H9 (cell line): ENCODE measurements around the gene CERS2. TPM values are rescaled to one million over a fixed set of nuclear protein-coding genes. Genes with fewer than 3 reads are reported as not detected.

ENCODE experiments used
- DNase-seq: peaks from one replicate; pipeline ENCODE4 v3.0.0-alpha.2; 2017
- H2AFZ ChIP-seq: one replicate; pipeline ENCODE4 v1.6.1; 2013; ENCODE audit warnings: mild to moderate bottlenecking, low read length, control low read depth, moderate library complexity
- H2AK5ac ChIP-seq: 2 replicates; pipeline ENCODE4 v1.6.1; 2013; ENCODE audit warnings: low read length, control low read depth, mixed read lengths; ENCODE audit not compliant: insufficient read length
- H2BK120ac ChIP-seq: one replicate; pipeline ENCODE4 v1.6.1; 2013; ENCODE audit warnings: low read depth, mild to moderate bottlenecking, low read length, control low read depth, inconsistent platforms; ENCODE audit not compliant: poor library complexity, severe bottlenecking
- H2BK12ac ChIP-seq: 2 replicates; pipeline ENCODE4 v1.6.1; 2013; ENCODE audit warnings: low read length, control low read depth, mixed read lengths, low read depth; ENCODE audit not compliant: insufficient read length
- H2BK15ac ChIP-seq: 2 replicates; pipeline ENCODE4 v1.6.1; 2013; ENCODE audit warnings: low read depth, low read length, control low read depth
- H2BK20ac ChIP-seq: one replicate; pipeline ENCODE4 v1.6.1; 2013; ENCODE audit warnings: low read depth, mild to moderate bottlenecking, low read length, control low read depth, inconsistent platforms; ENCODE audit not compliant: poor library complexity, severe bottlenecking
- H2BK5ac ChIP-seq: 2 replicates; pipeline ENCODE4 v1.6.1; 2013; ENCODE audit warnings: low read length, control low read depth, mixed read lengths; ENCODE audit not compliant: insufficient read length
- H3K14ac ChIP-seq: 2 replicates; pipeline ENCODE4 v1.6.1; 2013; ENCODE audit warnings: low read length, control low read depth; ENCODE audit not compliant: insufficient read depth
- H3K18ac ChIP-seq: 2 replicates; pipeline ENCODE4 v1.6.1; 2013; ENCODE audit warnings: low read depth, mild to moderate bottlenecking, mixed read lengths, low read length, control low read depth; ENCODE audit not compliant: insufficient read length
- H3K23ac ChIP-seq: 2 replicates; pipeline ENCODE4 v1.6.1; 2013; ENCODE audit warnings: low read length, control low read depth, mixed read lengths, low read depth; ENCODE audit not compliant: insufficient read length
- H3K23me2 ChIP-seq: 2 replicates; pipeline ENCODE4 v1.6.1; 2013; ENCODE audit warnings: low read depth, mild to moderate bottlenecking, mixed read lengths, low read length, control low read depth; ENCODE audit not compliant: insufficient read length, poor library complexity, severe bottlenecking
- H3K27ac ChIP-seq: 2 replicates; pipeline ENCODE4 v1.5.1; 2013; ENCODE audit warnings: low read length, control low read depth, mixed read lengths, low read depth; ENCODE audit not compliant: insufficient read length
- H3K27me3 ChIP-seq: 2 replicates; pipeline ENCODE4 v1.6.1; 2013; ENCODE audit warnings: low read length, control low read depth, inconsistent platforms; ENCODE audit not compliant: insufficient read depth
- H3K4ac ChIP-seq: 2 replicates; pipeline ENCODE4 v1.6.1; 2013; ENCODE audit warnings: low read depth, mild to moderate bottlenecking, control low read depth, inconsistent platforms, low read length, moderate library complexity
- H3K4me1 ChIP-seq: 2 replicates; pipeline ENCODE4 v1.6.1; 2013; ENCODE audit warnings: low read length, control low read depth, inconsistent platforms; ENCODE audit not compliant: insufficient read depth
- H3K4me2 ChIP-seq: 2 replicates; pipeline ENCODE4 v1.6.1; 2013; ENCODE audit warnings: low read length, control low read depth, mixed read lengths; ENCODE audit not compliant: insufficient read length, insufficient read depth
- H3K56ac ChIP-seq: 2 replicates; pipeline ENCODE4 v1.6.1; 2013; ENCODE audit warnings: low read depth, mild to moderate bottlenecking, mixed read lengths, low read length, control low read depth; ENCODE audit not compliant: insufficient read length
- H3K79me1 ChIP-seq: 2 replicates; pipeline ENCODE4 v1.6.1; 2013; ENCODE audit warnings: low read depth, mild to moderate bottlenecking, moderate library complexity, low read length, control low read depth, inconsistent platforms; ENCODE audit not compliant: insufficient read depth, poor library complexity, severe bottlenecking
- H3K79me2 ChIP-seq: 2 replicates; pipeline ENCODE4 v1.6.1; 2013; ENCODE audit warnings: low read length, control low read depth, inconsistent platforms; ENCODE audit not compliant: insufficient read depth
- H3K9ac ChIP-seq: 2 replicates; pipeline ENCODE4 v1.6.1; 2013; ENCODE audit warnings: low read length, control low read depth, mixed read lengths; ENCODE audit not compliant: insufficient read length; ENCODE audit errors: extremely low read depth
- H3K9me3 ChIP-seq: one replicate; pipeline ENCODE4 v1.6.1; 2013; ENCODE audit warnings: low read depth, low read length, inconsistent platforms; ENCODE audit not compliant: control insufficient read depth
- H3T11ph ChIP-seq: one replicate; pipeline ENCODE4 v1.6.1; 2013; ENCODE audit warnings: mild to moderate bottlenecking, low read length, control low read depth, inconsistent platforms
- H4K20me1 ChIP-seq: one replicate; pipeline ENCODE4 v1.6.1; 2013; ENCODE audit not compliant: control insufficient read depth, insufficient read length, insufficient read depth
- H4K5ac ChIP-seq: 2 replicates; pipeline ENCODE4 v1.6.1; 2013; ENCODE audit warnings: low read depth, mild to moderate bottlenecking, mixed read lengths, low read length, control low read depth; ENCODE audit not compliant: insufficient read length
- H4K8ac ChIP-seq: replicated peaks from 2 replicates; pipeline ENCODE4 v1.6.1; 2013; ENCODE audit warnings: low read length, control low read depth, mixed read lengths, low read depth; ENCODE audit not compliant: insufficient read length
- H4K91ac ChIP-seq: 2 replicates; pipeline ENCODE4 v1.6.1; 2013; ENCODE audit warnings: low read depth, mild to moderate bottlenecking, moderate library complexity, mixed read lengths, low read length, control low read depth; ENCODE audit not compliant: insufficient read length
- H3K27ac Mint-ChIP-seq, 3 experiments: 2 replicates in 2 of 3; 3 replicates in 1 of 3; pipeline ENCODE4 v1.8.0; 2020 to 2021; ENCODE audit warnings: mixed read lengths in 3 of 3, mild to moderate bottlenecking in 1 of 3, moderate library complexity in 1 of 3
- H3K27me3 Mint-ChIP-seq: 2 replicates; pipeline ENCODE4 v1.8.0; 2021; ENCODE audit warnings: low read depth, mild to moderate bottlenecking, moderate library complexity, mixed read lengths
- H3K36me3 Mint-ChIP-seq, 3 experiments: 2 replicates in 2 of 3; 3 replicates in 1 of 3; pipeline ENCODE4 v1.8.0; 2020 to 2021; ENCODE audit warnings: low read depth in 3 of 3, mixed read lengths in 3 of 3; ENCODE audit not compliant: insufficient read depth in 1 of 3
- H3K4me1 Mint-ChIP-seq, 2 experiments: 2 replicates each; pipeline ENCODE4 v1.8.0; 2020; ENCODE audit warnings: mixed read lengths in 2 of 2
- H3K4me3 Mint-ChIP-seq, 2 experiments: 2 replicates in 1 of 2; 3 replicates in 1 of 2; pipeline ENCODE4 v1.8.0; 2020 to 2021; ENCODE audit warnings: mild to moderate bottlenecking in 2 of 2, mixed read lengths in 2 of 2, moderate library complexity in 1 of 2
- H3K9me3 Mint-ChIP-seq, 2 experiments: 2 replicates in 1 of 2; 3 replicates in 1 of 2; pipeline ENCODE4 v1.8.0; 2020; ENCODE audit warnings: mild to moderate bottlenecking in 2 of 2, mixed read lengths in 2 of 2, moderate library complexity in 1 of 2
- CTCF ChIP-seq: fragments of 200-600 bp; sonication (generic); conservative IDR thresholded peaks from 3 replicates; pipeline ENCODE4 v1.8.0; 2021; ENCODE audit warnings: antibody characterized with exemption, mild to moderate bottlenecking
- WGBS: extraction: QIAGEN DNeasy Blood & Tissue Kit; methylation state at CpG from one replicate; pipeline ENCODE4 v1.1.7; 2013; ENCODE audit warnings: missing lambda C conversion rate, low lambda C conversion rate, mixed read lengths; ENCODE audit not compliant: insufficient read length; ENCODE audit errors: extremely low coverage; 5-methylcytosine and 5-hydroxymethylcytosine counted together
- total RNA-seq: library from RNA; stranded (reverse); gene quantifications from 2 replicates; pipeline ENCODE4 v1.2.1, GENCODE V29; 2021

Gene CERS2
- total RNA-seq, 1 experiment from 2014 or later, result 201 TPM

DNA sequence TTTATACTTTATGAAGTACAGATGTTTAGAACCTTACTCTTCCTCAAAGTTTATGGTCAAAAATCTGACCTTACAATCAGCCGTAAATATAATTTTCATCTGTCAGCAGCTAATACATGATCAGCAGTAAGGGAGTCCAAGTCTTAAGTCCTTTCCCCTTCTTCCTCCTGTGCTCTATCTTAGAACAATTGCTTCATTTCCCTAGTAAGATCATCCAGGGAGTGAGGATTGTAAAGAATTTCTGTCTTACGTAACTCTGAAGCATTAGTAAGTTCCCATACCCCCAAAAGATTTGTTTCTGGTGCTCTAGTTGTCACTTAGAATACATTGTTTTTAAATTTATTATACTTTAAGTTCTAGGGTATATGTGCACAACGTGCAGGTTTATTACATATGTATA lies 46.3 kb downstream of the CERS2 start:
- no peak overlapping the region for H2AK5ac ChIP-seq
- no peak overlapping the region for H4K5ac ChIP-seq
- H3K4me1 Mint-ChIP-seq, result peaks cover 0 to 6% of the 10 kb centered on the region in 2 experiments; a peak in 2 of 4 replicates
- H3K18ac ChIP-seq, result no peak overlapping the region
- H2BK20ac ChIP-seq, result no peak overlapping the region
- no peaks in the 10 kb centered on the region for H4K20me1 ChIP-seq
- H4K91ac ChIP-seq, result no peak overlapping the region
- DNase-seq, result no peak
- WGBS, result no CpG with 5 or more reads among the region's 3 CpGs
- H3K79me1 ChIP-seq, result no peaks in the 10 kb centered on the region
- H3K4me2 ChIP-seq, result no peak overlapping the region
- no peak overlapping the region for H3T11ph ChIP-seq
- no peaks in the 10 kb centered on the region for H3K79me2 ChIP-seq
- peaks cover 3 to 5% of the 10 kb centered on the region in 2 experiments; a peak in 3 of 5 replicates for H3K9me3 Mint-ChIP-seq
- no peaks in the 10 kb centered on the region for H3K4me1 ChIP-seq
- no peaks in the 10 kb centered on the region for H3K27me3 ChIP-seq
- H3K56ac ChIP-seq, result no peak overlapping the region
- no peaks in the 10 kb centered on the region for H3K9me3 ChIP-seq
- H3K27ac Mint-ChIP-seq, result no peak overlapping the region
- H3K36me3 Mint-ChIP-seq, result peaks cover 51 to 60% (median 60%) of the 10 kb centered on the region in 3 experiments
- no peaks in the 10 kb centered on the region for H3K27me3 Mint-ChIP-seq
- H3K23ac ChIP-seq, result no peak overlapping the region
- H2BK15ac ChIP-seq, result no peak overlapping the region
- no peak overlapping the region for H3K27ac ChIP-seq
- no peak overlapping the region for H4K8ac ChIP-seq
- no peak for TF ChIP-seq CTCF
- no peak overlapping the region for H3K9ac ChIP-seq
- H3K4ac ChIP-seq, result no peak overlapping the region
- no peaks in the 10 kb centered on the region for H3K23me2 ChIP-seq
- no peak overlapping the region for H2BK12ac ChIP-seq
- H2BK5ac ChIP-seq, result no peak overlapping the region
- peak overlapping the region in 1 of 2 experiments; percentile 14; a peak in 2 of 5 replicates for H3K4me3 Mint-ChIP-seq
- no peak overlapping the region for H3K14ac ChIP-seq
- H2BK120ac ChIP-seq, result no peak overlapping the region
- H2AFZ ChIP-seq, result no peak overlapping the region
